Measurements from ENCODE around the gene DHRS11. TPM values are rescaled to one million over a fixed set of nuclear protein-coding genes. Genes with fewer than 3 reads are reported as not detected.

DHRS11 gene
- total RNA-seq, 4 donors from 2014 or later = 63.5 to 436 (median 424) TPM

DNA sequence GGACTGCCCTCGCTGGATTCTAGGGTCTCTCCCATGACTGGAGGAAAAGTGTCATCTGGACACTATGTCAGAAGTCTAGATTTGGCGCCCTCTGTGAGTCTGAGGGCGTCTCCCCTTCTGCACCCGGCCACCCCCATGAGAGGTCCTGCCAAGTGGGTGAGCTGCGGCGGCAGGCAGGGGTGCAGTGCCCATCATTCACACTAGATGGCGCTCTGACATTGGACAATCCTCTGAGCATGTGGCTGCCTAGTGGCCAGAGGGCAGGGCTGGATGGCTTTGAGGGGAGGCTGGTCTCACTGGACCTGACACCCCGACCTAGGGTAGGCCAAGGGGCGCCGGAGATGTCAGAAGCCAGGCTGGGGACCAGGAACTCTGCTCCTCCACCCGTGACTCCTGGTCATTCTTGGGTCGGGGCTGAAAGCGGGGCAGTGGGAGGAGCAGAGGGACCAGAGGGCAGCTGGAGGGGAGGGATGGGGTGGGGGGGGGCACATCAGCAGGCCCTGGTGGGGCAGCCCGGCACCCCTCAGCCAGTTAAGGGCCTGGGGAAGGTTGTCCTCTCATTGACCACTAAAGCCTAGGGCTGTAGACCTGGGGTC lies 37.7 kb downstream of the DHRS11 start:
- Histone ChIP-seq H3K27me3 (no peaks in the 10 kb centered on the region), H3K27ac (no peak overlapping the region), H3K4me1 (peaks cover 0 to 3% (median 0%) of the 10 kb centered on the region in 4 donors), H3K4me3 (no peak overlapping the region), H3K9me3 (no peaks in the 10 kb centered on the region), H3K36me3 (no peaks in the 10 kb centered on the region)
- peak; percentile 65 to 90 (median 84) for DNase-seq
- TF ChIP-seq CTCF (IDR thresholded peaks at IDR 0.05) = peak; percentile 89 to 99 (median 98)
- no peak for TF ChIP-seq POLR2A (IDR thresholded peaks at IDR 0.05)

DNA sequence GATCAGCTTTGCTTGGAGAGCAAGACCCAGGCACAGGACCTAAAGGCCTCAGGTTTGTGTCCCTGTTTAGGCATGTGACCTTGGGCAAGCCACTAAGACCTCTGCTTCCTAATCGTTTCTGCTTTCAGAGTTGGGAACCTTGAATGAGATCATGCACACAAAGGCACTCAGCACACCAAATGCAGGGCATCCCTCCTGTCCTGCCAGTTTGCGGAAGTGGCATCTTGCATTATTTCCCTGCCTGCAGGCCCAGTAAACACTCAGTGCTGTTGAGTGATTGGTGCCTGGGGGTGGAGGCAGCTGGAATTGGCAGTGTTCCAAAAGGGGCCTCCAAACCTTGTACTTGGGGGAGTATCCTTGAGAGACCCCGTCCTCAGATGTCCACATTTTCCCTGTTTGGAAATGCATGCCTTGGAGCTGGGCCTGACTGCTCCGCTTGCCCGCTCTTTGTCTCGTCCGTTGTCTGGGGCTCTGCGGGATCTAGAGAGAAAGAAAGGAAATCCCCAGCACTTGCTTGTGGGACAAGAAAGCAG lies 38.4 kb downstream of the DHRS11 start:
- Histone ChIP-seq H3K27me3 (no peaks in the 10 kb centered on the region), H3K4me3 (no peak overlapping the region), H3K4me1 (peaks cover 0 to 3% (median 0%) of the 10 kb centered on the region in 4 donors), H3K36me3 (no peaks in the 10 kb centered on the region), H3K27ac (no peak overlapping the region), H3K9me3 (no peaks in the 10 kb centered on the region)
- TF ChIP-seq CTCF (IDR thresholded peaks at IDR 0.05) (no peak), POLR2A (IDR thresholded peaks at IDR 0.05) (no peak)
- no peak for DNase-seq

- peaks cover 0 to 3% (median 0%) of the 10 kb centered on the region in 4 donors for H3K4me1 ChIP-seq
- H3K4me3 ChIP-seq = no peak overlapping the region
- no peaks in the 10 kb centered on the region for H3K9me3 ChIP-seq
- no peak for TF ChIP-seq POLR2A (IDR thresholded peaks at IDR 0.05)
- TF ChIP-seq CTCF (IDR thresholded peaks at IDR 0.05) = no peak
- H3K27ac ChIP-seq = no peak overlapping the region
- no peaks in the 10 kb centered on the region for H3K36me3 ChIP-seq
- DNase-seq = no peak
- H3K27me3 ChIP-seq = no peaks in the 10 kb centered on the region
These were observed 39.3 kb downstream of the DHRS11 start for GRCh38 chr17:36631022-36631421.

DNA sequence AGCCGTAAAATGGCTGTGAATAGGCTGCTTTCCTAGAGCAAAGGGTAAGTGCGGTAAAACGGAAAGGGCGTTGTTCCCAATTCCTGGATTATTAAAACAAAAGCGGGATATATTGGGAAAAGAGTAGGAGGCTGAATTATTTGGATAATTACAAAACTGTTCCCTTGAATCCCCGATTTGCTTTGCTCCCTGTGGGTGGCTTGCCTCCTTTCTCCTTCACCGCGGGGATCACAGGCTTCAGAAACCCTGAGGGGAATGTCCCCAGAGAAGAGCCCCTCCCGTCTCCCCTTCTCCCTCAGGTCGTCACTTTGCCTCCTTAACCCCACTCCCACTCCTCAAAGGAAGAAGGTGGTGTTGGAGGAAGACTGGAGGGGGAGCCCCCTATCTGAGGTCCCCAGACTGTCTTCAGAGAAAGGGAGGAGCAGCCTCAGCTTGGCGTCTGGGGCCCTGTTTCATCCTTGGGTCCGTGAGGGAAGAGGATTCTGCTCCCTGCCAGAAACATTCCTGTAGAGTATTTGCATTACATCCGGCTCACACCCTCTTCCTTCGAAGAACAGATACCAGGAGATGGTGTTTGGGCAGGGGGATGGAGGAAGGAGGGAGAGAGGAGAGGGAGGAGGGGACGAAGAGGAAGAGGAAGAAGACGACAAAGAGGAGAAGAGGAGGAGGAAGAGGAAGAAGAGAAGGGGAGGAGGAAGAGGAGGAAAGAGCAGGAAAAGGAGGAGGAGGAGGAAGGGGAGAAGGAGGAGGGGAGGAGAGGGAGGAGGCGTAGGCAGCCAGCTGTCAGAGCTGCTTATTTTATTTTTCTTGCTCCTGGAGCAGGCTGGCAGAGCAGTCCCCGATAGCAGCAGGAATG lies 41.5 kb downstream of the DHRS11 start:
- H3K9me3 ChIP-seq = no peaks in the 10 kb centered on the region
- H3K4me3 ChIP-seq = no peak overlapping the region
- H3K4me1 ChIP-seq = peaks cover 0 to 3% (median 0%) of the 10 kb centered on the region in 4 donors
- no peak for DNase-seq
- TF ChIP-seq POLR2A (IDR thresholded peaks at IDR 0.05) (no peak), CTCF (IDR thresholded peaks at IDR 0.05) (no peak)
- H3K27ac ChIP-seq = no peak overlapping the region
- H3K27me3 ChIP-seq = no peaks in the 10 kb centered on the region
- H3K36me3 ChIP-seq = no peaks in the 10 kb centered on the region

DNA sequence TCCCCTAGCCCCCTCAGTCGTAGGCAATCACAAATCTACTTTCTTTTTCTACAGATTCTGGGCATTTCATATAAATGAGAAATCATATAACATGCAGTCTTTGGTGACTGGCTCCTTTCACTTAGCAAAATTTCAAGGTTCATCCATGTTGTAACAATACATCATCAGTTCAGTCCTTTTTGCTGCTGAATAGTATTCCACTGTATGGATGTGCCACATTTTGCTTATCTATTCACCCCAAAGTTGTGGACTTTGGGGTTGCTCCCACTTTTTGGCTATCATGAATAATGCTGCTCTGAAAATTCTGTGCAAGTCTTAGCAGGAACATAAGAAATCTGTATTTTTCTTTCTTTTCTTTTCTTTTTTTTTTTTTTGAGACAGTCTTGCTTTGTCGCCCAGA lies 48.7 kb downstream of the DHRS11 start:
- Histone ChIP-seq H3K27ac (no peak overlapping the region), H3K4me3 (no peak overlapping the region), H3K4me1 (peaks cover 0 to 21% (median 4%) of the 10 kb centered on the region in 4 donors), H3K9me3 (no peaks in the 10 kb centered on the region), H3K36me3 (no peaks in the 10 kb centered on the region), H3K27me3 (peaks cover 0 to 17% of the 10 kb centered on the region in 2 donors)
- TF ChIP-seq CTCF (IDR thresholded peaks at IDR 0.05) (no peak), POLR2A (IDR thresholded peaks at IDR 0.05) (no peak)
- DNase-seq = no peak

Measured in Peyer's patch (tissue), 4 donors.